K562 (cell line): ENCODE measurements around the gene CERS2. TPM values are rescaled to one million over a fixed set of nuclear protein-coding genes. Genes with fewer than 3 reads are reported as not detected.

Source experiments
- ATAC-seq: fragments of 200-7000 bp; cut with Tn5 transposase; 3 replicates; pipeline ENCODE4 v1.9.1; 2020; ENCODE audit warnings: moderate library complexity
- BruUV-seq: library from RNA; stranded (reverse); fragments of 400-500 nt; replicated peaks from 2 replicates; lab custom pipeline; 2021; lab: Mats Ljungman, UMichigan
- CTCF ChIA-PET: fragments of 300-600 bp; formaldehyde crosslinking; extraction: SDS; loops from one replicate; lab custom pipeline; 2021; ENCODE audit warnings: low intra/inter-chr PET ratio; lab: Yijun Ruan, JAX
- POLR2A ChIA-PET: fragments of 300-600, 350-650 bp; sonication (Branson Sonifier 250); formaldehyde crosslinking; extraction: SDS; loops from one replicate; lab custom pipeline; 2021; ENCODE audit warnings: antibody characterized with exemption, inconsistent platforms; lab: Yijun Ruan, JAX
- DNase-seq, 4 experiments: peaks; one replicate each; pipeline versions ENCODE4 v3.0.0 to v3.0.0-alpha.2; 2011 to 2018; ENCODE audit warnings: low spot score in 3 of 4, mixed read lengths in 3 of 4; ENCODE audit errors: extremely low read depth in 1 of 4
- FAIRE-seq: peaks from 2 replicates; lab custom pipeline; 2011; peaks lifted over from hg19 to GRCh38; lab: Jason Lieb, UNC
- H2AFZ ChIP-seq: 2 replicates; pipeline ENCODE4 v1.6.0; 2011; ENCODE audit warnings: low read depth, low read length, control low read depth, inconsistent platforms
- H3K27ac ChIP-seq: fragments of 200-600 bp; 3 replicates; pipeline ENCODE4 v1.8.0; 2011; ENCODE audit warnings: low read depth, mild to moderate bottlenecking, control low read depth, inconsistent platforms, low read length, moderate library complexity, mixed read lengths; ENCODE audit errors: extremely low read depth
- H3K27me3 ChIP-seq, 2 experiments: fragments of 300-600 bp in 1 of 2; 2 replicates in 1 of 2; 3 replicates in 1 of 2; pipeline versions ENCODE4 v1.6.0 to v1.8.0; 2011; ENCODE audit warnings: inconsistent platforms in 2 of 2, low read length in 2 of 2, mild to moderate bottlenecking in 1 of 2, mixed read lengths in 1 of 2, moderate library complexity in 1 of 2; ENCODE audit not compliant: control insufficient read depth in 2 of 2, insufficient read depth in 2 of 2
- H3K36me3 ChIP-seq: fragments of 300-600 bp; 3 replicates; pipeline ENCODE4 v1.8.0; 2011; ENCODE audit warnings: mild to moderate bottlenecking, low read length, inconsistent platforms; ENCODE audit not compliant: control insufficient read depth, insufficient read depth
- H3K4me1 ChIP-seq, 2 experiments: fragments of 200-600 bp in 1 of 2; replicated peaks in 1 of 2; 2 replicates in 1 of 2; 3 replicates in 1 of 2; pipeline versions ENCODE4 v1.5.1 to v1.8.0; 2011; ENCODE audit warnings: inconsistent platforms in 2 of 2, low read length in 2 of 2, mild to moderate bottlenecking in 1 of 2, mixed read lengths in 1 of 2, moderate library complexity in 1 of 2; ENCODE audit not compliant: control insufficient read depth in 2 of 2, insufficient read depth in 2 of 2
- H3K4me2 ChIP-seq: 2 replicates; pipeline ENCODE4 v1.6.1; 2011; ENCODE audit warnings: low read length, control low read depth, inconsistent platforms, mixed read lengths; ENCODE audit not compliant: insufficient read depth
- H3K4me3 ChIP-seq: fragments of 200-600 bp; sonication (generic), shearing (Covaris generic); 2 replicates; pipeline ENCODE4 v1.5.1; 2016; ENCODE audit warnings: control low read depth, inconsistent platforms
- H3K79me2 ChIP-seq: fragments of 200-600 bp; 3 replicates; pipeline ENCODE4 v1.8.0; 2011; ENCODE audit warnings: low read length, inconsistent platforms; ENCODE audit not compliant: control insufficient read depth, insufficient read depth
- H3K9ac ChIP-seq, 2 experiments: 2 replicates each; pipeline versions ENCODE4 v1.6.0 to v1.6.1; 2011; ENCODE audit warnings: low read depth in 2 of 2, low read length in 2 of 2, control low read depth in 1 of 2, inconsistent platforms in 1 of 2, mild to moderate bottlenecking in 1 of 2, mixed read lengths in 1 of 2; ENCODE audit not compliant: insufficient read depth in 1 of 2
- H3K9me1 ChIP-seq: one replicate; pipeline ENCODE4 v1.6.0; 2011; ENCODE audit warnings: inconsistent platforms, mild to moderate bottlenecking, low read length, moderate library complexity; ENCODE audit not compliant: control insufficient read depth, insufficient read depth
- H3K9me3 ChIP-seq: replicated peaks from 2 replicates; pipeline ENCODE4 v1.5.1; 2011; ENCODE audit warnings: low read depth, low read length, inconsistent platforms; ENCODE audit not compliant: control insufficient read depth, insufficient read depth
- H4K20me1 ChIP-seq: replicated peaks from 2 replicates; pipeline ENCODE4 v1.6.1; 2011; ENCODE audit warnings: low read length, inconsistent platforms, mixed read lengths; ENCODE audit not compliant: control insufficient read depth, insufficient read depth
- ATF1 ChIP-seq, 2 experiments: fragments of 450-650 bp in 1 of 2; IDR thresholded peaks; 2 replicates each; pipeline ENCODE4 v1.6.1; 2016; ENCODE audit warnings: missing compliant biosample characterization in 1 of 2, missing genetic modification characterization in 1 of 2
- BMI1 ChIP-seq: fragments of 150-350 bp; IDR thresholded peaks from 2 replicates; pipeline ENCODE4 v1.6.1; 2014; ENCODE audit warnings: low read length
- BRD4 ChIP-seq: fragments of 200-600 bp; sonication (generic); IDR thresholded peaks from 2 replicates; pipeline ENCODE4 v1.6.1; 2017; ENCODE audit warnings: inconsistent platforms
- CUX1 ChIP-seq: fragments of 200-800 bp; sonication (Bioruptor generic); IDR thresholded peaks from 2 replicates; pipeline ENCODE4 v1.6.1; 2016; ENCODE audit warnings: missing genetic modification characterization, missing compliant biosample characterization
- FOXJ3 ChIP-seq: sonication (generic); formaldehyde crosslinking; IDR thresholded peaks from 2 replicates; pipeline ENCODE4 v1.4.0; 2020; ENCODE audit warnings: mild to moderate bottlenecking, missing genetic modification reagents
- GATAD2A ChIP-seq: fragments of 450-650 bp; IDR thresholded peaks from 2 replicates; pipeline ENCODE4 v1.6.1; 2017
- GTF2E2 ChIP-seq: fragments of 200-800 bp; sonication (Bioruptor generic); IDR thresholded peaks from 2 replicates; pipeline ENCODE4 v1.6.1; 2016; ENCODE audit warnings: missing genetic modification characterization, missing compliant biosample characterization
- HDAC2 ChIP-seq: fragments of 450-650 bp; IDR thresholded peaks from 2 replicates; pipeline ENCODE4 v1.6.1; 2016; ENCODE audit warnings: mild to moderate bottlenecking
- HDAC3 ChIP-seq: fragments of 450-650 bp; IDR thresholded peaks from 2 replicates; pipeline ENCODE4 v1.6.1; 2018; ENCODE audit warnings: borderline replicate concordance, mild to moderate bottlenecking, moderate library complexity; ENCODE audit not compliant: partially characterized antibody
- HES1 ChIP-seq: fragments of 450-650 bp; IDR thresholded peaks from 2 replicates; pipeline ENCODE4 v1.6.1; 2016; ENCODE audit warnings: low read depth, mild to moderate bottlenecking, moderate library complexity
- KLF10 ChIP-seq: fragments of 250-450 bp; sonication (Bioruptor Pico); IDR thresholded peaks from 2 replicates; pipeline ENCODE4 v1.6.1; 2021; ENCODE audit warnings: matching md5 sums
- LCOR ChIP-seq: sonication (generic); formaldehyde crosslinking; IDR thresholded peaks from 2 replicates; pipeline ENCODE4 v1.8.0; 2022; ENCODE audit warnings: mild to moderate bottlenecking, missing genetic modification reagents
- MYNN ChIP-seq, 2 experiments: sonication (generic); formaldehyde crosslinking in 1 of 2; IDR thresholded peaks; 2 replicates each; pipeline versions ENCODE4 v1.5.0 to v1.6.1; 2016 to 2020; ENCODE audit warnings: antibody characterized with exemption in 1 of 2, missing genetic modification reagents in 1 of 2
- NFE2 ChIP-seq: IDR thresholded peaks from 2 replicates; pipeline ENCODE4 v1.6.1; 2014; ENCODE audit warnings: antibody characterized with exemption, low read depth
- NFIC ChIP-seq: fragments of 450-650 bp; IDR thresholded peaks from 2 replicates; pipeline ENCODE4 v1.6.1; 2017; ENCODE audit warnings: mild to moderate bottlenecking, inconsistent platforms
- SAFB ChIP-seq: fragments of 200-400 bp; formaldehyde crosslinking; IDR thresholded peaks from 2 replicates; pipeline ENCODE4 v1.6.1; 2017; ENCODE audit warnings: low read depth, low read length, borderline replicate concordance
- TCF7 ChIP-seq: sonication (generic); IDR thresholded peaks from 2 replicates; pipeline ENCODE4 v1.6.1; 2016; ENCODE audit warnings: antibody characterized with exemption, borderline replicate concordance
- ZNF79 ChIP-seq: fragments of 250-450 bp; sonication (Bioruptor Pico); IDR thresholded peaks from 2 replicates; pipeline ENCODE4 v1.4.0; 2020; ENCODE audit warnings: low read depth, mild to moderate bottlenecking, moderate library complexity
- WGBS: fragments of 100-300 bp; shearing (Covaris generic); methylation state at CpG from one replicate; pipeline ENCODE4 v1.1.6; 2016; ENCODE audit warnings: low coverage, mixed read lengths; ENCODE audit not compliant: insufficient coverage; ENCODE audit errors: missing lambda C conversion rate; 5-methylcytosine and 5-hydroxymethylcytosine counted together
- in situ Hi-C: fragments of 300-500 bp; cut with MboI; formaldehyde crosslinking; loops from 4 replicates; pipeline ENCODE4 v1.15.0; 2018; ENCODE audit warnings: inconsistent platforms, mixed read lengths
- intact Hi-C: fragments of 100-400 bp; cut with micrococcal nuclease; formaldehyde crosslinking; loops from 2 replicates; pipeline ENCODE4 v1.14.2; 2022
- polyA plus RNA-seq, 8 experiments: library from polyadenylated mRNA; depleted of rRNA in 4 of 8; stranded (reverse) in 5 of 8; unstranded in 3 of 8; fragments of >200 nt; fragmentation: Nextera tagmentation in 2 of 8; fragmentation: Illumina TruSeq in 1 of 8; extraction: Ambion mirVana in 2 of 8; extraction: Trizol in 1 of 8; gene quantifications; 2 replicates each; pipeline versions ENCODE4 v1.2.1 to v1.2.3, GENCODE V29; 2011 to 2014; ENCODE audit warnings: inconsistent platforms in 1 of 8, missing spikeins in 1 of 8
- total RNA-seq, 7 experiments: library from RNA; depleted of rRNA in 6 of 7; stranded (reverse); fragments of >200 nt in 6 of 7; fragmentation: Illumina TruSeq in 2 of 7; extraction: Trizol in 2 of 7; gene quantifications; 2 replicates each; pipeline versions ENCODE4 v1.2.1 to v1.2.3, GENCODE V29; 2011 to 2021; ENCODE audit warnings: low replicate concordance in 1 of 7

Gene CERS2
- total and polyA plus RNA-seq, 9 of the 15 experiments (the other 6 are each of a cell fraction or from before 2014, with no cell fraction given): 23.4 to 295 (median 132) TPM

GRCh38 chr1:150999051-150999674, 24.5 kb upstream of the CERS2 start:
- CTCF ChIA-PET: no interaction called here
- Histone ChIP-seq H3K36me3 (peaks cover 11% of the 10 kb centered on the region; the same call in 2 of the 3 replicates), H3K27ac (peak overlapping the region; percentile 80), H3K4me3 (no peak overlapping the region), H2AFZ (peak overlapping the region; percentile 88), H3K4me2 (peak overlapping the region; percentile 67), H3K9me1 (no peaks in the 10 kb centered on the region), H3K9ac (peak overlapping the region; percentile 67 to 91), H3K79me2 (no peaks in the 10 kb centered on the region), H3K4me1 (peaks cover 42 to 52% of the 10 kb centered on the region in 2 experiments), H3K9me3 (no peaks in the 10 kb centered on the region), H3K27me3 (no peaks in the 10 kb centered on the region), H4K20me1 (no peaks in the 10 kb centered on the region)
- no TSS peak for BruUV-seq
- DNase-seq (peak; percentile 61 to 87 (median 71)), FAIRE-seq (peak; percentile 87), ATAC-seq (peak; percentile 74)
- WGBS: 5% methylated on average over 16 of the region's 17 CpGs
- in situ Hi-C loops: loop anchor here (5.0 to 10.0 kb wide), 2 partner anchors 434 to 742 kb away; partner anchors contain the start of gene CA14
- intact Hi-C loops: loop anchor here (5.0 to 10.0 kb wide), 3 partner anchors 164 to 742 kb away; partner anchors contain the start of gene CA14
- POLR2A ChIA-PET: interaction anchor here (0.7 to 1.8 kb wide), 8 partner anchors 9 to 763 kb away, joined by 3 to 7 read pairs (median 3); partner anchors contain the start of gene ANP32E
- no peak for TF ChIP-seq ATF1 (CRISPR knock-in tag; IDR thresholded peaks at IDR 0.05)
- TF ChIP-seq ATF1 (tag; IDR thresholded peaks at IDR 0.05): peak; percentile 70
- peak; percentile 84 for TF ChIP-seq HDAC2
- peak; percentile 58; the same call in 1 of the 2 replicates for TF ChIP-seq CUX1 (CRISPR knock-in tag)
- no peak for TF ChIP-seq KLF10 (CRISPR knock-in tag)
- TF ChIP-seq HES1: 0 out of 2 replicates have a peak, but pooled peaks have one; percentile 26
- peak; percentile 99 for TF ChIP-seq TCF7
- TF ChIP-seq BMI1: no peak
- peak; percentile 57; the same call in 1 of the 2 replicates for TF ChIP-seq LCOR (CRISPR knock-in tag)
- no peak for TF ChIP-seq FOXJ3 (CRISPR knock-in tag)
- TF ChIP-seq SAFB: no peak
- TF ChIP-seq ZNF79 (CRISPR knock-in tag): no peak
- TF ChIP-seq HDAC3: no peak
- TF ChIP-seq NFIC: peak; percentile 53
- peak; percentile 93 for TF ChIP-seq GATAD2A
- peak; percentile 98 for TF ChIP-seq NFE2
- TF ChIP-seq GTF2E2 (tag): no peak
- TF ChIP-seq MYNN (IDR thresholded peaks at IDR 0.05): no peak
- no peak for TF ChIP-seq MYNN (CRISPR knock-in tag; IDR thresholded peaks at IDR 0.05)
- no peak; the same call in 1 of the 2 replicates for TF ChIP-seq BRD4
